Omental fat pad (tissue), 4 donors: ENCODE measurements around the gene GLI3. TPM values are rescaled to one million over a fixed set of nuclear protein-coding genes. Genes with fewer than 3 reads are reported as not detected.

ENCODE experiments used
- ATAC-seq: fragments of 150-250 bp; one replicate; pipeline ENCODE4 v1.9.1; 2016; ENCODE audit warnings: mild to moderate bottlenecking, moderate library complexity; ENCODE audit not compliant: low FRiP score
- DNase-seq: peaks from one replicate; pipeline ENCODE4 v3.0.0-alpha.2; 2019; ENCODE audit warnings: low spot score
- total RNA-seq, 4 donors: library from RNA; depleted of rRNA; stranded (reverse); fragments of >200 nt; gene quantifications; one replicate each; pipeline ENCODE4 v1.1.0, GENCODE V29; 2016
- TF ChIP-seq, protein P1 (sequence below), 3 donors: fragments of 450-650 bp; IDR thresholded peaks; one replicate each; pipeline ENCODE4 v1.5.1; 2016 to 2017; ENCODE audit warnings: antibody characterized with exemption in 3 of 3, mild to moderate bottlenecking in 3 of 3, moderate library complexity in 2 of 3

GLI3 gene
- total RNA-seq, 4 donors from 2014 or later = 10.0 to 19.2 (median 14.6) TPM

DNA sequence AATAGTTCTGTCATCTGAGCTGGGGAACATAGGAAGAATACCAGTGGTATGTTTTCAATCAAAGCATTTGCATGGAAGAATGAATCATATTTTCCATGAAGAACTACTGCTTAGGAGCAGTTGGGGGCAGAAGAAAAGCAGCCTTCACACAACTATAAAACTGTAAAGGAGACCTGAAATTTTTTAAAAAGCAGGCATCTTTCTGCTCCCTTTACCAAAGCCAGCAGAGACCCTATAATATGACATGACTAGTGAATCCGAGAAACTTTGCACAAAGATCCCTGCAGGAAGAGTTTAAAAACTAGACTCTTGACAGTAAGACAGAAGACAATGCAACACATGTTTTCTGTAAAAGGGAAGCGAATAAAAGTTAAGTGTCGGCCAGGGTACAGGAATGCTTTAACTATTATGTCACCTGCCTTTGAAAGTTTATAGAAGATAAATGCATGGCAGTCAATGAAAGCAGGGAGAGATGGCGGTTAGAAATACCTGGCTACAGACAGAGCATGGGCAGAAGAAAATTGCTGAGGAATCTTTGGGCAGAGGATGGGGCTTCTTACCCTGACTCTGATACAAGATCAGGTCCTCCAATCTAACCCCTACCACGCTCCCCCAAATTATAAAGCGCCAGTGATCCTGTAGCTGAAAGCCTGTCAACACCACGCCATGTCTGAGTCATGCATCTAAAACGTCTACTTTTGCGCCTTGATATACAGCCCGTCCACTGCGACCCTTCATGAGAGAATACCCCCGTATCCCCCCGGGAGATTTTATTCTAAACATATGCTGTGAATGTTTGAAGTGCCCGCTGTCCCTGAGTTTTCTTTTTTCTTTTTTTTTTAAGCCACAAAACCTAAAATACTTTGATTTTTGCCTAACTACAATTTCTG is 93.1 kb downstream of the GLI3 start:
- TF ChIP-seq, protein P1, sequence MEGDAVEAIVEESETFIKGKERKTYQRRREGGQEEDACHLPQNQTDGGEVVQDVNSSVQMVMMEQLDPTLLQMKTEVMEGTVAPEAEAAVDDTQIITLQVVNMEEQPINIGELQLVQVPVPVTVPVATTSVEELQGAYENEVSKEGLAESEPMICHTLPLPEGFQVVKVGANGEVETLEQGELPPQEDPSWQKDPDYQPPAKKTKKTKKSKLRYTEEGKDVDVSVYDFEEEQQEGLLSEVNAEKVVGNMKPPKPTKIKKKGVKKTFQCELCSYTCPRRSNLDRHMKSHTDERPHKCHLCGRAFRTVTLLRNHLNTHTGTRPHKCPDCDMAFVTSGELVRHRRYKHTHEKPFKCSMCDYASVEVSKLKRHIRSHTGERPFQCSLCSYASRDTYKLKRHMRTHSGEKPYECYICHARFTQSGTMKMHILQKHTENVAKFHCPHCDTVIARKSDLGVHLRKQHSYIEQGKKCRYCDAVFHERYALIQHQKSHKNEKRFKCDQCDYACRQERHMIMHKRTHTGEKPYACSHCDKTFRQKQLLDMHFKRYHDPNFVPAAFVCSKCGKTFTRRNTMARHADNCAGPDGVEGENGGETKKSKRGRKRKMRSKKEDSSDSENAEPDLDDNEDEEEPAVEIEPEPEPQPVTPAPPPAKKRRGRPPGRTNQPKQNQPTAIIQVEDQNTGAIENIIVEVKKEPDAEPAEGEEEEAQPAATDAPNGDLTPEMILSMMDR (IDR thresholded peaks at IDR 0.05) = no peak
- DNase-seq (no peak), ATAC-seq (no peak)

DNA sequence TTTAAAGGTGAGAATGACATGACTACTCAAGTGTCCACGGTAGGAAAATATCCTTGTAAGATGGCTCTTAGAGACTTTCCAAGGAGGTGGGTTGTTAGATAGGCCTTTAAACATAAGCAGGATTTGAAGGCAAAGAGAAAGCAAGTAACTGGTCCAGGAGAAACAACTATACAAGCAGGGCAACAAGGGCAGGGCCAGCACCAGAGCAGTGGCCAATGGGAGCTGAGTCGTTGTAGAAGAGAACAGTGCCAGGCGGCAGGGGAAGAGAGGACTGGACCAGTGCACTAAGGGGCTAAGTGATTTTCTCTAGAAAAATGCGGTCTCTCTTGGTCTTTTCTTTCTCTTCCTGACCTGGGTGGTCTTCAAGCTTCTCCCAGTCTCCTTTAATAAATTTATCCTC is 94.9 kb downstream of the GLI3 start:
- ATAC-seq (no peak), DNase-seq (no peak)
- TF ChIP-seq, protein P1 (IDR thresholded peaks at IDR 0.05) = no peak

DNA sequence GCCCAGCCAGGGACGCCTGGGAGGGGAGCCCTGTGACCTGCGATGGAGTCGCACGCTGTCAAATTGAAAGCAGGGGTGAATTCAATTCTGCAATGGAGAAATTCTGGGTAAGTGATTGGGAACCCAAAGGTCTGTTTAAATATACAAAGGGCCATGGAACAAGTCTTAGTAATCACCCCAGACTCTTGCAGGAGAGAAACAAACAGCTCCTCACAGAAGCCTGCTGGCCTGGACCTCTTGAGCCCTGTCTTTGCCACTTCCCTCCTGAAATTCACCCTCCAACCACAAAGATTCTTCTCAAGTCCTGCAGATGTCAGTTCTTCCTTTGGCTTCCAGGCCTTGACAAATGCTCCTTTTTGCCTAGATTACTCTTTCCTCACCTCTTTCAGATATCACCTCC is 97.3 kb downstream of the GLI3 start:
- no peak for ATAC-seq
- TF ChIP-seq, protein P1 (IDR thresholded peaks at IDR 0.05) = no peak
- no peak for DNase-seq

DNA sequence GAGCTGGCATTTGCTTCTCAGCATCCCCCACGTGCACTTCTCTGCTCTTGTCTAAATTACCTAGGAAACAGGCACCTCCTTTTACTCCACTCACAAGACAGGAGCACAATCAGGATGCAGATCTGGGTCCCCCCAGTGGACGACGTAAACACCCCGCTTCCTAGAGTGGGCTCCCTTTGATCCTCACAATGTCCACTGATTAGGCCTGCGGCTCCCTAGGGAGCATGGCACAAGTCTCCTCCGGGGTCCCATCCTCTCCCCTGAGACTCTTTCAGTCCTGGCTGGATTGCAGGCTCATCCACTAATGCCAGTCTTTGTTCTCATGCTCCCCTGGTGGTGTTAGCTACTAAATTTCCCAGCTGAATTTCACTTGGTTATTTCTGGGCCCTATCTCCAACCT is 98.3 kb downstream of the GLI3 start:
- ATAC-seq = no peak
- TF ChIP-seq, protein P1 (IDR thresholded peaks at IDR 0.05) = no peak
- no peak for DNase-seq

DNA sequence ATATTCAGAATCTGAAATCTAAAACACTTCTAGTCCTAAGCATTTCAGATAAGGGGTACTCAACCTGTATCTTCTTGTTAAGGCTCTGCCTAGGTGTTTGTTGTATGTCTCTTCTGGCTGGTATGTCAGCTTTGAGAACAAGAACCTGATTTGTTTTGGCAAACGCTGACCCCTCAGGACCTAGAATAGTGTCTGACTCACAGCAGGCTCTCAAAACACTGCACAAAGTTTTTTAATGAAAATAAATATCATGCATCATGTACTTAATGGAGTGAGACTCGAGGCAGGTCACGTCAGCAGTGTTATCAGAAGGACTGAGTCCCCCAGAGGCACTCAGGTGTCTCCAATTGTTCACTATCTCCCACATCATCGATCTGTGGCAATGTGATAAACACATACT is 99.1 kb downstream of the GLI3 start:
- ATAC-seq (no peak), DNase-seq (no peak)
- TF ChIP-seq, protein P1 (IDR thresholded peaks at IDR 0.05) = no peak

DNA sequence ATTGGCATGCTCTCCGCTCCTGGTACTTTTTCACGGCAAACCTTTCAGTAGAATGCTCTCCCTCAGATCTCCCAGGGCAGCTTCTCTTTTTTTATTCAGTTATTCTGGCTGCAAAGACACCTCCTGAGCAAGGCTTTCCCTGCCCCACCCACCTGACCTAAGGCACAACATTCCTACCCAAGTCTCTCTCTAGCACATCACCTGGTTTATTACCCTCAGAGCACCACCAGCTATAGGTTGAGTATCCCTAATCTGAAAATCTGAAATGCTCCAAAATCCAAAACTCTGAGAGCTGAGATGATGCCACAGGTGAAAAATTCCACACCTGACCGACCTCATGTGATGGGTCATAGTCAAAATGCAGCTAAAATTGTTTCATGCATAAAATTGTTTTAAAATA is 99.6 kb downstream of the GLI3 start:
- TF ChIP-seq, protein P1 (IDR thresholded peaks at IDR 0.05) = no peak
- ATAC-seq (no peak), DNase-seq (no peak)

DNA sequence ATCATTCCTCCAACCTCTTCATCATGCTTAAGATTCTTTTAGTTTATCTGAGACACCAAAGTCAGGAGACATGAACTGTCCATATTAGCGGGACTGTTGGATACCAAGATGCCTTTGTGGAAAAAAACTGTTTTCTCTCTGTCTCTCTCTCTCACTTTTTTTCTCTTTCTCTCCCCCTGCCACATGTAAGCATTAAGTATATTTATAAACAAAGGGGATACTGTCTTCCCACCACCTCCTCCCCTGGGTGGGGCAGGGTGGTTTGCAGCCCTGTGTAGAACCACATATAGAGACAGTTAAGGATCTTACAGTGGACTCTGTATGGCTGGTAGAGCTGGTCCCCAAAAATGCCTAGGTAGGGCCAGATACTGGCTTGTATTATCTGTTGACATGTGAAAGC is 101.3 kb downstream of the GLI3 start:
- DNase-seq (no peak), ATAC-seq (no peak)
- TF ChIP-seq, protein P1 (IDR thresholded peaks at IDR 0.05) = no peak
